Right lobe of liver (tissue), 4 donors: ENCODE data around the gene TSNAXIP1.

ENCODE experiments used
- CTCF ChIP-seq, 4 donors: fragments of 200-600 bp in 3 of 4; fragments of 450-650 bp in 1 of 4; IDR thresholded peaks; one replicate each; pipeline versions ENCODE4 v1.5.1 to v1.8.0; 2016 to 2022; ENCODE audit warnings: antibody characterized with exemption in 4 of 4, mild to moderate bottlenecking in 2 of 4
- POLR2A ChIP-seq: fragments of 450-650 bp; IDR thresholded peaks from one replicate; pipeline ENCODE4 v1.6.1; 2017; ENCODE audit warnings: antibody characterized with exemption, mild to moderate bottlenecking
- donor health status: DM: no; HTN: no; CAD: no.
- donor health status: DM: no; HTN: no; CAD: no.
- donor health status: DM: no; HTN: yes; CAD: no.

- TF ChIP-seq POLR2A (peak; percentile 27), CTCF (IDR thresholded peaks at IDR 0.05) (no peak)
These were observed 66.1 kb downstream of the TSNAXIP1 start, which contains the start of gene EDC4 for GRCh38 chr16:67872631-67873434.
